GM12878 (cell line): ENCODE data around the gene MEIS1. TPM values are rescaled to one million over a fixed set of nuclear protein-coding genes. Genes with fewer than 3 reads are reported as not detected.

Source experiments
- ATAC-seq: fragments of 200-7000 bp; cut with Tn5 transposase; 3 replicates; pipeline ENCODE4 v1.9.1; 2020; ENCODE audit warnings: mild to moderate bottlenecking, moderate library complexity
- BruUV-seq: library from RNA; stranded (reverse); fragments of 400-500 nt; replicated peaks from 2 replicates; lab custom pipeline; 2021; lab: Mats Ljungman, UMichigan
- CTCF ChIA-PET: fragments of 300-600 bp; sonication (Branson Sonifier 250); formaldehyde crosslinking; extraction: SDS; loops from one replicate; lab custom pipeline; 2021; ENCODE audit warnings: inconsistent platforms; lab: Yijun Ruan, JAX
- POLR2A ChIA-PET: fragments of 350-600 bp; formaldehyde crosslinking; extraction: SDS; loops from one replicate; lab custom pipeline; 2021; ENCODE audit warnings: inconsistent platforms; lab: Charles Lee
- RAD21 ChIA-PET: fragments of 300-600 bp; sonication (Branson Sonifier 250); formaldehyde crosslinking; loops from one replicate; lab custom pipeline; 2023; ENCODE audit warnings: antibody characterized with exemption; ENCODE audit not compliant: unreplicated experiment; lab: Charles Lee
- SMC1A ChIA-PET: fragments of 300-600 bp; sonication (Branson Sonifier 250); formaldehyde crosslinking; loops from one replicate; lab custom pipeline; 2023; ENCODE audit not compliant: unreplicated experiment, uncharacterized antibody; lab: Charles Lee
- DNase-seq: peaks from one replicate; pipeline ENCODE4 v3.0.0-alpha.2; 2011; ENCODE audit warnings: low read depth, low spot score
- FAIRE-seq: peaks from 3 replicates; lab custom pipeline; 2011; peaks lifted over from hg19 to GRCh38; lab: Jason Lieb, UNC
- H2AFZ ChIP-seq: 2 replicates; pipeline ENCODE4 v1.6.0; 2011; ENCODE audit warnings: low read depth, low read length, control low read depth; ENCODE audit not compliant: control insufficient read depth
- H3K27ac ChIP-seq: 2 replicates; pipeline ENCODE4 v1.5.1; 2011; ENCODE audit warnings: control low read depth; ENCODE audit not compliant: control insufficient read depth, insufficient read depth
- H3K27me3 ChIP-seq, 2 experiments: replicated peaks in 1 of 2; 2 replicates each; pipeline versions ENCODE4 v1.6.0 to v1.6.1; 2011; ENCODE audit warnings: low read length in 1 of 2; ENCODE audit not compliant: control insufficient read depth in 2 of 2, insufficient read depth in 2 of 2
- H3K36me3 ChIP-seq, 2 experiments: 2 replicates each; pipeline ENCODE4 v1.5.1; 2011; ENCODE audit warnings: low read length in 1 of 2; ENCODE audit not compliant: control insufficient read depth in 2 of 2, insufficient read depth in 2 of 2
- H3K4me1 ChIP-seq: 2 replicates; pipeline ENCODE4 v1.6.1; 2011; ENCODE audit warnings: mild to moderate bottlenecking, low read length, moderate library complexity, mixed read lengths; ENCODE audit not compliant: control insufficient read depth, insufficient read depth
- H3K4me2 ChIP-seq: 2 replicates; pipeline ENCODE4 v1.6.0; 2011; ENCODE audit warnings: control low read depth; ENCODE audit not compliant: control insufficient read depth, insufficient read depth
- H3K4me3 ChIP-seq: fragments of 200-600 bp; sonication (generic); 2 replicates; pipeline ENCODE4 v1.5.1; 2016
- H3K79me2 ChIP-seq: 2 replicates; pipeline ENCODE4 v1.6.0; 2011; ENCODE audit warnings: low read length; ENCODE audit not compliant: control insufficient read depth, insufficient read depth
- H3K9ac ChIP-seq: 2 replicates; pipeline ENCODE4 v1.8.0; 2011; ENCODE audit warnings: low read length, control low read depth, mixed read lengths; ENCODE audit not compliant: control insufficient read depth, insufficient read depth
- H3K9me3 ChIP-seq: replicated peaks from 3 replicates; pipeline ENCODE4 v1.5.1; 2011; ENCODE audit warnings: mild to moderate bottlenecking, low read length; ENCODE audit not compliant: control insufficient read depth, insufficient read depth
- H4K20me1 ChIP-seq: 2 replicates; pipeline ENCODE4 v1.6.0; 2011; ENCODE audit not compliant: control insufficient read depth, insufficient read depth
- CEBPZ ChIP-seq: fragments of 150-350 bp; IDR thresholded peaks from 2 replicates; pipeline ENCODE4 v1.6.1; 2016; ENCODE audit warnings: low read depth, low read length
- E2F4 ChIP-seq: IDR thresholded peaks from 2 replicates; pipeline ENCODE4 v1.6.1; 2012; ENCODE audit warnings: low read depth, low read length, improper control_type of control experiment
- E2F8 ChIP-seq: fragments of 450-650 bp; IDR thresholded peaks from 2 replicates; pipeline ENCODE4 v1.6.1; 2018; ENCODE audit warnings: mild to moderate bottlenecking, low read depth, moderate library complexity; ENCODE audit not compliant: partially characterized antibody
- SMC3 ChIP-seq: IDR thresholded peaks from 2 replicates; pipeline ENCODE4 v1.6.1; 2011; ENCODE audit warnings: low read length, improper control_type of control experiment, borderline replicate concordance
- SREBF2 ChIP-seq: IDR thresholded peaks from 2 replicates; pipeline ENCODE4 v1.6.1; 2012; ENCODE audit warnings: mild to moderate bottlenecking, low read length
- SUPT20H ChIP-seq: IDR thresholded peaks from 2 replicates; pipeline ENCODE4 v1.6.1; 2011; ENCODE audit warnings: low read depth, mild to moderate bottlenecking, low read length, moderate library complexity, borderline replicate concordance; ENCODE audit not compliant: control insufficient read depth
- TCF3 ChIP-seq: IDR thresholded peaks from 2 replicates; pipeline ENCODE4 v1.6.1; 2012; ENCODE audit warnings: low read depth, mild to moderate bottlenecking, low read length, borderline replicate concordance; ENCODE audit not compliant: insufficient read depth
- ZBED1 ChIP-seq: IDR thresholded peaks from 2 replicates; pipeline ENCODE4 v1.6.1; 2016; ENCODE audit warnings: borderline replicate concordance
- ZNF687 ChIP-seq: fragments of 450-650 bp; IDR thresholded peaks from 2 replicates; pipeline ENCODE4 v1.6.1; 2017; ENCODE audit warnings: mild to moderate bottlenecking, moderate library complexity
- WGBS: methylation state at CpG from one replicate; pipeline ENCODE4 v1.1.6; 2016; ENCODE audit warnings: low lambda C conversion rate; ENCODE audit not compliant: insufficient replicate concordance, insufficient coverage; ENCODE audit errors: missing lambda C conversion rate; 5-methylcytosine and 5-hydroxymethylcytosine counted together
- in situ Hi-C: fragments of 300-500 bp; cut with MboI; formaldehyde crosslinking; loops from 9 replicates; pipeline ENCODE4 v1.14.3; 2018; ENCODE audit warnings: mixed read lengths
- intact Hi-C: fragments of 100-400 bp; cut with micrococcal nuclease; formaldehyde crosslinking; loops from one replicate; pipeline ENCODE4 v1.14.2; 2022; ENCODE audit not compliant: unreplicated experiment
- polyA plus RNA-seq, 11 experiments: library from polyadenylated mRNA; depleted of rRNA in 4 of 11; unstranded in 6 of 11; stranded (reverse) in 5 of 11; fragments of >200 nt; fragmentation: Nextera tagmentation in 4 of 11; fragmentation: Illumina TruSeq in 1 of 11; extraction: Ambion mirVana in 4 of 11; extraction: Trizol in 1 of 11; gene quantifications; 1 replicate in 1 of 11; 2 replicates in 10 of 11; pipeline versions ENCODE4 v1.2.1 to v1.2.3, GENCODE V29; 2011 to 2016; ENCODE audit warnings: inconsistent platforms in 2 of 11, missing spikeins in 2 of 11, low read depth in 1 of 11
- total RNA-seq, 4 experiments: library from RNA; depleted of rRNA in 3 of 4; stranded (reverse); fragments of >200 nt in 3 of 4; fragmentation: Illumina TruSeq in 1 of 4; extraction: Trizol in 1 of 4; gene quantifications; 2 replicates each; pipeline versions ENCODE4 v1.2.1 to v1.2.3, GENCODE V29; 2013 to 2021

MEIS1 gene
- total and polyA plus RNA-seq, 10 of the 15 experiments (the other 5 are each of a cell fraction or from before 2014, with no cell fraction given) = 0.04 to 0.31 (median 0.14) TPM; not detected in 6

GRCh38 chr2:66528974-66529724, 94.2 kb downstream of the MEIS1 start:
- SMC1A ChIA-PET = no interaction called here
- no peak for FAIRE-seq
- in situ Hi-C loops = no loop called here

More at GRCh38 chr2:66528974-66529724, 94.2 kb downstream of the MEIS1 start:
- Histone ChIP-seq H3K27ac (no peak overlapping the region), H3K4me1 (no peaks in the 10 kb centered on the region), H3K9ac (no peak overlapping the region), H3K9me3 (no peaks in the 10 kb centered on the region), H3K4me3 (no peak overlapping the region), H3K79me2 (no peaks in the 10 kb centered on the region), H4K20me1 (no peaks in the 10 kb centered on the region), H3K27me3 (no peaks in the 10 kb centered on the region), H3K4me2 (no peak overlapping the region), H2AFZ (no peak overlapping the region), H3K36me3 (no peaks in the 10 kb centered on the region)
- DNase-seq (no peak), ATAC-seq (no peak)
- intact Hi-C loops = no loop called here
- 0% methylated on average over 1 of the region's 1 CpG for WGBS
- ChIA-PET RAD21 (interaction anchor here (0.8 kb wide), 1 partner anchor 701 kb away, joined by 3 read pairs; no protein-coding TSS in a partner anchor), CTCF (no interaction called here), POLR2A (interaction anchor here (0.6 kb wide), 1 partner anchor 364 kb away, joined by 6 read pairs; no protein-coding TSS in a partner anchor)
- TF ChIP-seq E2F8 (no peak), SUPT20H (no peak), SMC3 (no peak), CEBPZ (no peak), ZBED1 (no peak), SREBF2 (no peak), TCF3 (no peak), E2F4 (no peak), ZNF687 (no peak)
- no TSS peak for BruUV-seq
